ENCODE measurements around the gene SCAP. TPM values are rescaled to one million over a fixed set of nuclear protein-coding genes. Genes with fewer than 3 reads are reported as not detected.
"Not testable (repeated sequence)": the region's sequence is repeated elsewhere in the genome, so short reads cannot be mapped to it uniquely, and the experiment has no call there.

Gene SCAP
- total RNA-seq, 1 donor from 2014 or later: 49.7 TPM

DNA sequence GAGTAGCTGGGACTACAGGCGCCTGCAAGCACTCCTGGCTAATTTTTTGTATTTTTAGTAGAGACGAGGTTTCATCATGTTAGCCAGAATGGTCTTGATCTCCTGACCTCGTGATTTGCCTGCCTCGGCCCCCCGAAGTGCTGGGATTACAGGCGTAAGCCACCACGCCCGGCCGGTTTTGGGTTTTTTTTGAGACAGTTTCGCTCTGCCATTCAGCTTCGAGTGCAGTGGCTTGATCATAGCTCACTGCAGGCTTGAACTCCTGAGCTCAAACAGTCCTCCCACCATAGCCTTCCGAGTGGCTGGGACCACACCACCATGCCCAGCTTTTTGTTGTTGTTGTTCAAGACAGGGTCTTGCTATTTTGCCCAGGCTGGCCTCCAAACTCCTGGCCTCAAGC, 16.0 kb upstream of the SCAP start:
- Mint-ChIP-seq H3K4me1 (ENCODE audit: low read depth) (peaks cover 2% of the 10 kb centered on the region), H3K36me3 (ENCODE audit: low read depth) (peaks cover 6% of the 10 kb centered on the region), H3K9me3 (ENCODE audit: low read depth) (no peaks in the 10 kb centered on the region), H3K27me3 (ENCODE audit: low read depth) (no peaks in the 10 kb centered on the region), H3K4me3 (ENCODE audit: unreplicated experiment) (no peak overlapping the region), H3K27ac (ENCODE audit: unreplicated experiment) (no peak overlapping the region)
- TF ChIP-seq, protein P1, sequence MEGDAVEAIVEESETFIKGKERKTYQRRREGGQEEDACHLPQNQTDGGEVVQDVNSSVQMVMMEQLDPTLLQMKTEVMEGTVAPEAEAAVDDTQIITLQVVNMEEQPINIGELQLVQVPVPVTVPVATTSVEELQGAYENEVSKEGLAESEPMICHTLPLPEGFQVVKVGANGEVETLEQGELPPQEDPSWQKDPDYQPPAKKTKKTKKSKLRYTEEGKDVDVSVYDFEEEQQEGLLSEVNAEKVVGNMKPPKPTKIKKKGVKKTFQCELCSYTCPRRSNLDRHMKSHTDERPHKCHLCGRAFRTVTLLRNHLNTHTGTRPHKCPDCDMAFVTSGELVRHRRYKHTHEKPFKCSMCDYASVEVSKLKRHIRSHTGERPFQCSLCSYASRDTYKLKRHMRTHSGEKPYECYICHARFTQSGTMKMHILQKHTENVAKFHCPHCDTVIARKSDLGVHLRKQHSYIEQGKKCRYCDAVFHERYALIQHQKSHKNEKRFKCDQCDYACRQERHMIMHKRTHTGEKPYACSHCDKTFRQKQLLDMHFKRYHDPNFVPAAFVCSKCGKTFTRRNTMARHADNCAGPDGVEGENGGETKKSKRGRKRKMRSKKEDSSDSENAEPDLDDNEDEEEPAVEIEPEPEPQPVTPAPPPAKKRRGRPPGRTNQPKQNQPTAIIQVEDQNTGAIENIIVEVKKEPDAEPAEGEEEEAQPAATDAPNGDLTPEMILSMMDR (IDR thresholded peaks at IDR 0.05): no peak
- DNase-seq (ENCODE audit: low spot score): peak; percentile 58

- Mint-ChIP-seq H3K4me3 (ENCODE audit: unreplicated experiment) (no peak overlapping the region), H3K27ac (ENCODE audit: unreplicated experiment) (no peak overlapping the region)
- TF ChIP-seq, protein P1 (IDR thresholded peaks at IDR 0.05): no peak
Observed at GRCh38 chr3:47491186-47491585, 15.4 kb upstream of the SCAP start.

DNA sequence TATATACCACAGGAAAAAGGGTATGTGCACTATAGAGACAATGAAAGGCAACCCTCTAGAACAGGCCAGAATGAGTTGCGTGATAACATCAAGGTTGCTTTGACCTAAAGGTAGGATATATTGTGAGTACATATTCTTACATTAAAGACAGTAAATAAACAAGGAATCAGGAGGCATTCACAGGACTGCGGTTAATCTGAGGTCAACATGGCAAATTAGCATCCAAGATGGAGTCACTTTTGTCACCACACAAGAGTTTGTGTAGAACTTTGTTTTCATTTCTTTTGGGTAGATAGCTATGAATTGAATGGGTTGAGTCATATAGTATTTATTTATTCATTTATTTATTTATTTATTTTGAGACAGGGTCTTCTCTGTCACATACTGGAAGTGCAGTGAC, 11.5 kb upstream of the SCAP start:
- H3K9me3 Mint-ChIP-seq (ENCODE audit: low read depth): no peaks in the 10 kb centered on the region
- no peak overlapping the region for H3K27ac Mint-ChIP-seq (ENCODE audit: unreplicated experiment)
- TF ChIP-seq, protein P1 (IDR thresholded peaks at IDR 0.05): no peak
- H3K4me1 Mint-ChIP-seq (ENCODE audit: low read depth): peaks cover 2% of the 10 kb centered on the region
- H3K36me3 Mint-ChIP-seq (ENCODE audit: low read depth): peaks cover 2% of the 10 kb centered on the region
- no peak overlapping the region for H3K4me3 Mint-ChIP-seq (ENCODE audit: unreplicated experiment)
- H3K27me3 Mint-ChIP-seq (ENCODE audit: low read depth): no peaks in the 10 kb centered on the region
- DNase-seq (ENCODE audit: low spot score): no peak

More at GRCh38 chr3:47491186-47491585, 15.4 kb upstream of the SCAP start:
- Mint-ChIP-seq H3K4me1 (ENCODE audit: low read depth) (peaks cover 2% of the 10 kb centered on the region), H3K9me3 (ENCODE audit: low read depth) (no peaks in the 10 kb centered on the region), H3K36me3 (ENCODE audit: low read depth) (peaks cover 3% of the 10 kb centered on the region), H3K27me3 (ENCODE audit: low read depth) (no peaks in the 10 kb centered on the region)
- DNase-seq (ENCODE audit: low spot score): peak; percentile 32

GRCh38 chr3:47485812-47486211, 10.1 kb upstream of the SCAP start:
- Mint-ChIP-seq H3K27me3 (ENCODE audit: low read depth) (no peaks in the 10 kb centered on the region), H3K9me3 (ENCODE audit: low read depth) (no peaks in the 10 kb centered on the region), H3K4me3 (ENCODE audit: unreplicated experiment) (no peak overlapping the region), H3K27ac (ENCODE audit: unreplicated experiment) (no peak overlapping the region), H3K36me3 (ENCODE audit: low read depth) (peaks cover 2% of the 10 kb centered on the region), H3K4me1 (ENCODE audit: low read depth) (peaks cover 2% of the 10 kb centered on the region)
- DNase-seq (ENCODE audit: low spot score): no peak
- TF ChIP-seq, protein P1 (IDR thresholded peaks at IDR 0.05): no peak

DNA sequence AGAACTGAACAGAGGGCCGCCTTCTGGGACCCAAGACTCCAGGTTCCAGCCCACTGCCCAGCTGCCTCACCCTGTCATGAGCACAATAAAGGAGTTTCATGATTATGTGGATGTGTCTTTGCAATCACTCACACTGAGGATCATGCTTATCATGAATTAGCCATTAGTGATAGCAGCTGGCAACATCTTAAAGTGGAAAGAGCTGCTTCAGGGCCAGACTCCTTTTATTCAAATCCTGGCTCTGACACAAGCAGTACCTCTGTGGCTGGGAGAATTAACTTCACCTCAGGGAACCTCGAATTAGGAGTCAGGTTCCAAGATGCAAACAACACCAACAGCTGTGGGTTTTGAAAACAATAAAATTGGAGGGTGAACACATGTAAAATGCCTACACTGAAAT, 6.6 kb upstream of the SCAP start:
- peak; percentile 10 for DNase-seq (ENCODE audit: low spot score)
- TF ChIP-seq, protein P1 (IDR thresholded peaks at IDR 0.05): no peak
- H3K9me3 Mint-ChIP-seq (ENCODE audit: low read depth): no peaks in the 10 kb centered on the region
- no peaks in the 10 kb centered on the region for H3K4me1 Mint-ChIP-seq (ENCODE audit: low read depth)
- peaks cover 2% of the 10 kb centered on the region for H3K36me3 Mint-ChIP-seq (ENCODE audit: low read depth)
- H3K4me3 Mint-ChIP-seq (ENCODE audit: unreplicated experiment): no peak overlapping the region
- H3K27ac Mint-ChIP-seq (ENCODE audit: unreplicated experiment): no peak overlapping the region
- H3K27me3 Mint-ChIP-seq (ENCODE audit: low read depth): no peaks in the 10 kb centered on the region

GRCh38 chr3:47481763-47482162, 6.0 kb upstream of the SCAP start:
- H3K4me1 Mint-ChIP-seq (ENCODE audit: low read depth); H3K27ac Mint-ChIP-seq (ENCODE audit: unreplicated experiment); H3K36me3 Mint-ChIP-seq (ENCODE audit: low read depth); H3K27me3 Mint-ChIP-seq (ENCODE audit: low read depth); H3K4me3 Mint-ChIP-seq (ENCODE audit: unreplicated experiment); H3K9me3 Mint-ChIP-seq (ENCODE audit: low read depth): not testable (repeated sequence)
- DNase-seq (ENCODE audit: low spot score): peak; percentile 2

DNA sequence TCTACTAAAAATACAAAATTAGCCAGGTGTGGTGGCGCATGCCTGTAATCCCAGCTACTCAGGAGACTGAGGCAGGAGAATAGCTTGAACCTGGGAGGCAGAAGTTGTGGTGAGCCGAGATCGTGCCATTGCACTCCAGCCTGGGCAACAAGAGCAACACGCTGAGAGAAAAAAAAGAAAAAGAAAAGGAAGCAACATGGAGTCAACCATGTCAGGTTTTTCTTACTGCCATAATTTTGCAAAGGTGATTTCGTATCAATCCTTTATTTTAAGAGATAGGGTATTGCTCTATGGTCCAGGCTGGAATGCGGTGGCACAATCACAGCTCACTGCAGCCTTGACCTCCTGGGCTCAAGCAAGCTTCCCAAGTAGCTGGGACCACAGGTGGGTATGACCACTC, 4.5 kb upstream of the SCAP start:
- H3K9me3 Mint-ChIP-seq (ENCODE audit: low read depth); H3K4me3 Mint-ChIP-seq (ENCODE audit: unreplicated experiment); H3K36me3 Mint-ChIP-seq (ENCODE audit: low read depth); DNase-seq (ENCODE audit: low spot score); H3K27me3 Mint-ChIP-seq (ENCODE audit: low read depth): not testable (repeated sequence)
- Mint-ChIP-seq H3K27ac (ENCODE audit: unreplicated experiment) (peak overlapping the region; percentile 12), H3K4me1 (ENCODE audit: low read depth) (peaks cover 10% of the 10 kb centered on the region)
